Nephron (organoid): ENCODE measurements around the gene ANKRD2.
A peak's percentile ranks its signal among the peaks of the same experiment; 100 is the strongest.
"Not testable (repeated sequence)": the region's sequence is repeated elsewhere in the genome, so short reads cannot be mapped to it uniquely, and the experiment has no call there.

ENCODE experiments used
- H3K27ac Mint-ChIP-seq, 3 experiments: 2 replicates each; pipeline ENCODE4 v1.8.0; 2020; ENCODE audit warnings: mixed read lengths in 3 of 3, mild to moderate bottlenecking in 2 of 3, moderate library complexity in 1 of 3
- H3K27me3 Mint-ChIP-seq: 2 replicates; pipeline ENCODE4 v1.8.0; 2021; ENCODE audit warnings: low read depth, mild to moderate bottlenecking, moderate library complexity, mixed read lengths
- H3K36me3 Mint-ChIP-seq: 2 replicates; pipeline ENCODE4 v1.8.0; 2020; ENCODE audit warnings: low read depth, mixed read lengths
- H3K4me1 Mint-ChIP-seq: 2 replicates; pipeline ENCODE4 v1.8.0; 2020; ENCODE audit warnings: mixed read lengths
- H3K4me3 Mint-ChIP-seq, 3 experiments: 2 replicates each; pipeline ENCODE4 v1.8.0; 2020; ENCODE audit warnings: mild to moderate bottlenecking in 3 of 3, mixed read lengths in 3 of 3, moderate library complexity in 2 of 3
- H3K9me3 Mint-ChIP-seq: 2 replicates; pipeline ENCODE4 v1.8.0; 2020; ENCODE audit warnings: mixed read lengths
- TF ChIP-seq, protein P1 (sequence below), 3 experiments: fragments of 200-600 bp; sonication (generic); IDR thresholded peaks; one replicate each; pipeline ENCODE4 v1.5.0; 2021; ENCODE audit warnings: antibody characterized with exemption in 3 of 3; ENCODE audit not compliant: unreplicated experiment in 3 of 3

The ANKRD2 gene

DNA sequence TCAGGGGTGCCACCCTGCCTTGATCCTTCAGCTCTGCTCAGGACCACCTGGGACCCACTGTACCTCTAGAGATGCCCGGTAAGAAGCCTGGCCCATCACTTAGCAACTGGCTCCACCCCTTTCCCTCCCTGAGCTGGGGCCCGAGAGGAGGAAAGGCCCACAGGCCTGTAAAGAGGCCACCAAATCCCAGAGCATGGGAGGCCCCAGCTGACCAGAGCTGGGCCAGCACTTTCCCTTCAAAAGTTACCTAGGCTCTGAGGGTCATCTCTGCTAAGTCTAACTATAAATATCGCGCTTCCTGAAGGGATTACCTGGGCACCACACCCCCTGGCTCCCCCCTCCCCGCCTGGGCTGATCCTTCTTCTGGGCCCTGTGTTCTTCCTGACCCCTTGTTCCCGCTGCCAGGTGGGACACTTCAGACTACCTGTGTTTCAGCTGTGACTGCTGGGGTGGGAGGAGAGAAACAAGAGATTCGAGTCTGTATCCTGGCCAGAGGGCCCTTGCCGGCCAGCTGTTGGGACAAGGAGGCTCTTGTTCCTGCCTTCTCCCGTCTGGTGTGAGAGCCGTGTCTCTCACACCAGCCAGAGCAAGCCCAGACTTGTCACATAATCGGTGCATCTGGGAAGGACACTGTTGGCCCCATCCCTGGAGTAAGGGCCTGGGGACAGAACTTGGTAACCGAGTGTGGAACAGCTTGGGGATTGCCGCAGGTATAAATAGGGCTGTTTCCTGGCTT lies 22.8 kb upstream of the ANKRD2 start:
- Mint-ChIP-seq H3K9me3 (no peaks in the 10 kb centered on the region), H3K27ac (peak overlapping the region; percentile 48 to 88 (median 83)), H3K27me3 (no peaks in the 10 kb centered on the region), H3K36me3 (no peaks in the 10 kb centered on the region), H3K4me1 (peaks cover 56% of the 10 kb centered on the region), H3K4me3 (no peak overlapping the region)
- TF ChIP-seq, protein P1, sequence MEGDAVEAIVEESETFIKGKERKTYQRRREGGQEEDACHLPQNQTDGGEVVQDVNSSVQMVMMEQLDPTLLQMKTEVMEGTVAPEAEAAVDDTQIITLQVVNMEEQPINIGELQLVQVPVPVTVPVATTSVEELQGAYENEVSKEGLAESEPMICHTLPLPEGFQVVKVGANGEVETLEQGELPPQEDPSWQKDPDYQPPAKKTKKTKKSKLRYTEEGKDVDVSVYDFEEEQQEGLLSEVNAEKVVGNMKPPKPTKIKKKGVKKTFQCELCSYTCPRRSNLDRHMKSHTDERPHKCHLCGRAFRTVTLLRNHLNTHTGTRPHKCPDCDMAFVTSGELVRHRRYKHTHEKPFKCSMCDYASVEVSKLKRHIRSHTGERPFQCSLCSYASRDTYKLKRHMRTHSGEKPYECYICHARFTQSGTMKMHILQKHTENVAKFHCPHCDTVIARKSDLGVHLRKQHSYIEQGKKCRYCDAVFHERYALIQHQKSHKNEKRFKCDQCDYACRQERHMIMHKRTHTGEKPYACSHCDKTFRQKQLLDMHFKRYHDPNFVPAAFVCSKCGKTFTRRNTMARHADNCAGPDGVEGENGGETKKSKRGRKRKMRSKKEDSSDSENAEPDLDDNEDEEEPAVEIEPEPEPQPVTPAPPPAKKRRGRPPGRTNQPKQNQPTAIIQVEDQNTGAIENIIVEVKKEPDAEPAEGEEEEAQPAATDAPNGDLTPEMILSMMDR (IDR thresholded peaks at IDR 0.05; ENCODE audit: unreplicated experiment in 3 of 3) = no peak

DNA sequence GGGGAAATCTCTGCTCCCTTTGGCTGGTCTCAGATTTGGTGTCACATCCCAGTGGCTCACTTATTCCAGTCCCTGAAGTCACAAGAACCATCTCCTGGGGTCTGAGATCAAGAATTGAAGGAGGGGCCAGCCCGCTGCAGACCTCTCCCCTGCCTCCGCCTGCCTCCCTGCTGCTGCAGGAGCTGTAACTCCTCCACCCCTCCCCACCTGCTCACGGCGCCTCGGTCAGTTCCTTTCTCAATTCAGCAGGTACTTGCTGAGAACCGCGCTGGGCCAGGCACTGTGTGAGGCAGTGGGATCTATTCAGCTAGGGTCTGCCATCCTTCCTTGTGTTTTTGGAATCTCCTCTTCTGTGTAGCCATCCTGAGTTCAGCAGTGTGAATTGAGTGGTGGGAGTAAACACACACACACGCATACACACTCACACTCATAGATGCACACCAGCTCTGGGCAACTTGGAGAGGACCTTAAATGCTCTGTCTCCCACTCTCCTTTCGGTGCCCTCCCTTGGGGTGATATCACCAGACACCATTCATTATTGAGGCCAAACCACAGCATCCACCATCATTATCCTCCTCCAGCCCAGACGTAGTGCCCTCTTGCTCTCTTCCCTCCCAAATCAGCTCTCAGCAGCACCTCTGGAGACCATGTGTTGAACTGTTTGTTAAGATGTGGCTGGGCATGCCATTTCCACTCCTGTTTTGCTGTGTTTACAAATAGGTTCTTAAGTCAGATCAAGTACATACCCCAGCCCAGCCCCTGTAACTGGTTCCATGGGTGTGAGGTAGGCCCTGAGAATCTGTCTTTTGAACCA lies 22.0 kb upstream of the ANKRD2 start:
- Mint-ChIP-seq H3K27me3 (no peaks in the 10 kb centered on the region), H3K9me3 (peaks cover 3% of the 10 kb centered on the region), H3K27ac (peak overlapping the region; percentile 48 to 88 (median 83)), H3K4me3 (peak overlapping the region in 1 of 3 experiments; percentile 0), H3K4me1 (peaks cover 49% of the 10 kb centered on the region), H3K36me3 (peaks cover 4% of the 10 kb centered on the region)
- TF ChIP-seq, protein P1 (IDR thresholded peaks at IDR 0.05; ENCODE audit: unreplicated experiment in 3 of 3) = no peak

DNA sequence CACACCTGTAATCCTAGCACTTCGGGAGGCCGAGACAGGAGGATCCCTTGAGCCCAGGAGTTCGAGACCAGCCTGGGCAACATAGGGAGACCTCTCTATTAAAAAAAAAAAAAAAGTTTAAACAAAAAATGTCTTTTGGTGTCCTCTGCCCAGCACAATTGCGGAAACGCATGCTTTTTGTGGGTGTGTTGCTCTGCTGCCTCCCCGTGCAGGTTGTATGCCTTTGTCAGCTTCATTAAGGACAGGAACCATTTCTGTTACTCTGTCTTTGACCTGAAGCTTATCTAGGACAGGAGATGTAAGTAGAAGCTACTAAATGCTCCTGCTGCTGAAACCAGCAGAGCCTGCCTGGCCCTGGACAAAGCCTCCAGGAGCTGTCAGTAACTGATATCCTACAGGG lies 21.3 kb upstream of the ANKRD2 start:
- peaks cover 7% of the 10 kb centered on the region for H3K9me3 Mint-ChIP-seq
- peaks cover 49% of the 10 kb centered on the region for H3K4me1 Mint-ChIP-seq
- H3K4me3 Mint-ChIP-seq = no peak overlapping the region
- TF ChIP-seq, protein P1 (IDR thresholded peaks at IDR 0.05; ENCODE audit: unreplicated experiment in 3 of 3) = no peak
- H3K27me3 Mint-ChIP-seq = no peaks in the 10 kb centered on the region
- peaks cover 7% of the 10 kb centered on the region for H3K36me3 Mint-ChIP-seq
- H3K27ac Mint-ChIP-seq = peak overlapping the region; percentile 56 to 88 (median 83)

DNA sequence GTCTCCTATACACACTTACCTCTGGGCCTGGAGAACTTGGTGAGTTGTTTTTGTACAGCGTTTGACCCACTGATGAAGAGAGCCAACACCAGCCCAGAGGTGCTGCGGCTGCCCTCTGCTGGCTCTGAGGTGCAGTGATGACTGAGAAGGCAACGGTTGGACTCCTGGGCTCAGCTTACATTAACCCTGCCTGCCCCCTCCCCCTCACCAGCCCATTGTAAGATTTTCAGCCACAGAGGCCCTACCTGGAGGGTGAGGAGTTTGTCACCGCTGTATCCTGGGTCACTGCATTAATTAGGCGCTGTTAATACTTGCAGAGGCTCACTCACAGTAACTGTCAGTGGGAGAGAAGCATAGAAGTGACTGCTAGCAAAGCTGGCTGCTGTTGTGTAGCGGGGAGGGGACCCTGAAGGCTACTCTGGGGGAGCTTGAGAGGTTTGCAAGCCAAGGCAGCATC lies 19.0 kb upstream of the ANKRD2 start:
- TF ChIP-seq, protein P1 (IDR thresholded peaks at IDR 0.05; ENCODE audit: unreplicated experiment in 3 of 3) = peak; percentile 73 to 80 (median 75)
- Mint-ChIP-seq H3K27me3 (no peaks in the 10 kb centered on the region), H3K36me3 (peaks cover 7% of the 10 kb centered on the region), H3K4me3 (no peak overlapping the region), H3K27ac (peak overlapping the region; percentile 6 to 38 (median 36)), H3K4me1 (peaks cover 30% of the 10 kb centered on the region), H3K9me3 (peaks cover 7% of the 10 kb centered on the region)

DNA sequence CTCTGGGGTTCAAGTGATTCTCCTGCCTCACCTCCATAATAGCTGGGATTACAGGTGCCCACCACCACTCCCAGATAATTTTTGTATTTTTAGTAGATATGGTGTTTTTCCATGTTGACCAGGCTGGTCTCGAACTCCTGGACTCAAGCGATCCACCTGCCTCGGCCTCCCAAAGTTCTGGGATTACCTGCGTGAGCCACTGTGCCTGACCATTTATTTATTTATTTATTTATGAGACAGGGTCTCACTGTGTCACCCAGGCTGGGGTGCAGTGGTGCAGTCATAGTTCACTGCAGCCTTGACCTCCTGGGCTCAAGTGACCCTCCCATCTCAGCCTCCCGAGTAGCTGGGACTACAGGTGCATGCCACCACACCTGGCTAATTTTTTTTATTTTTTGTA lies 18.2 kb upstream of the ANKRD2 start:
- not testable (repeated sequence) for H3K9me3 Mint-ChIP-seq, H3K36me3 Mint-ChIP-seq, H3K4me3 Mint-ChIP-seq, H3K27ac Mint-ChIP-seq, H3K27me3 Mint-ChIP-seq
- H3K4me1 Mint-ChIP-seq = peaks cover 25% of the 10 kb centered on the region

DNA sequence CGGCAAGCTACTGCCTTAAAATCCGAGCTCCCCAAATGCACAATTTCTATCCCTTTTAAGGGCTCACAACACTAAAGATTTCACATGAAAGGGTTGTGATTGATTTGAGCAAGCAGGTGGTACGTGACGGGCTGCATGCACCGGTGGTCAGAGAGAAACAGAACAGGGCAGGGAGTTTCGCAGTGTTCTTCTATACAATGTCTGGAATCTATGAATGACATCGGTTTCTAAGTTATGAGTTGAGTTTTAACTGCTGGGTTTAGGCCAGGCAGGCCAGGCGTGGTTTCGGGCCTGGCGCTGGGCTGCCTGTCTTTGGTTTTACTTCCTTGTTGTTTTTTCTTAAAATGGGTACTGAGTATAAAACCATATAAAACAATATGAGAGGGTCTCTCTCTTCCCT lies 17.0 kb upstream of the ANKRD2 start:
- not testable (repeated sequence) for H3K36me3 Mint-ChIP-seq, H3K27ac Mint-ChIP-seq, H3K9me3 Mint-ChIP-seq, H3K27me3 Mint-ChIP-seq, H3K4me3 Mint-ChIP-seq
- peaks cover 13% of the 10 kb centered on the region for H3K4me1 Mint-ChIP-seq

DNA sequence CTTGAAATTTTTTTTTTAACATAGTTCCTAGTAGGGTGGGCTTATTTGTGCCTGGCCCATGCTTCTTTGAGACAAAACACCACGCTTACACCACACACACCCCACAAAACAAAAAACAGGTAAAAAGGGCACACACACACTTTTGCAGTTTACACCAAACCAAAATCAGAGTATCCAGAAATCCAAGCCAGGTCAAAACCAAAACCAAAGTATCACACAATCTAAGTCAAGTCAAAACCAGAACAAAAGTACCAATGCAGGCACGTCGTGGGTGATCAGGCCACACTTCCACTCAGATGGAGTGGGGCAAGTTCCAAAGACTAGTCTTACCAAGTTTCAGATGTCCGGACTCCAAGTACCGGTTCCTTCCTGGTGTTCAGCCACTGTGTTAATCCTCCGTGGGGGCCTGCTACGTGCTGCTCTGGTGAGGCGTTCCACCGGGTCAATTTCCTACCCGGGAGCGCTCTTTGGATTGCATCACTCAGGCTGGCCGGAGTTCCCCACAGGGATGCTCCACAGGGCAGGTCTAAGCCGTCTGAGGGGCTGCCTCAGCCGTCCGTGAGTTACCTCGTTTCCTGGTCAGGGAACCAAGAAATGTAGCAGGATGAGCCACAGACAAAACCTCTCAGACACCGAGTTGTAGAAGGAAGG lies 11.7 kb upstream of the ANKRD2 start:
- H3K9me3 Mint-ChIP-seq, H3K27me3 Mint-ChIP-seq, H3K4me1 Mint-ChIP-seq, H3K36me3 Mint-ChIP-seq, H3K4me3 Mint-ChIP-seq: not testable (repeated sequence)
- peak overlapping the region in 1 of 3 experiments; percentile 26 for H3K27ac Mint-ChIP-seq

DNA sequence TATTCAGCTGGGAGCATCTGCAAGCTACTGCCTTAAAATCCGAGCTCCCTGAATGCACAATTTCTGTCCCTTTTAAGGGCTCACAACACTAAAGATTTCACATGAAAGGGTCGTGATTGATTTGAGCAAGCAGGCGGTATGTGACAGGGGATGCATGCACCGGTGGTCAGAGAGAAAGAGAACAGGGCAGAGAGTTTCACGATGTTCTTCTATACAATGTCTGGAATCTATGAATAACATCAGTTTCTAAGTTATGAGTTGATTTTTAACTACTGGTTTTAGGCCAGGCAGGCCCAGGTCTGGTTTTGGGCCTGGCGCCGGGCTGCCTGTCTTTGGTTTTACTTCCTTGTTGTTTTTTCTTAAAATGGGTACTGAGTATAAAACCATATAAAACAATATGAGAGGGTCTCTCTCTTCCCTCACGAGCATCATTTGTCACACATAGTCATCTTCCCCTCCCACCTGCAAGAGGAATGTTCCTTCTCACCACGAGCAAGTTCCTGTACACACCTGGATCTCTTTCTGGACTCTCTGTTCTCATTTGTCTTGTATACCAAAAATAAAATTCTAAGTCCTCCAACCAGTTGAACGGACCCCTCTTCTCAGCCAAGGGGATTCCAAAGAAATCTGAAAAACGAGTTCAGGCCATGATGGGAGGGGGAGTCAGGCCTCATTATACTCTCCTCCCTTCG lies 11.0 kb upstream of the ANKRD2 start:
- not testable (repeated sequence) for H3K27me3 Mint-ChIP-seq, H3K4me1 Mint-ChIP-seq, H3K4me3 Mint-ChIP-seq, H3K36me3 Mint-ChIP-seq, H3K9me3 Mint-ChIP-seq
- H3K27ac Mint-ChIP-seq = peak overlapping the region in 1 of 3 experiments; percentile 26

DNA sequence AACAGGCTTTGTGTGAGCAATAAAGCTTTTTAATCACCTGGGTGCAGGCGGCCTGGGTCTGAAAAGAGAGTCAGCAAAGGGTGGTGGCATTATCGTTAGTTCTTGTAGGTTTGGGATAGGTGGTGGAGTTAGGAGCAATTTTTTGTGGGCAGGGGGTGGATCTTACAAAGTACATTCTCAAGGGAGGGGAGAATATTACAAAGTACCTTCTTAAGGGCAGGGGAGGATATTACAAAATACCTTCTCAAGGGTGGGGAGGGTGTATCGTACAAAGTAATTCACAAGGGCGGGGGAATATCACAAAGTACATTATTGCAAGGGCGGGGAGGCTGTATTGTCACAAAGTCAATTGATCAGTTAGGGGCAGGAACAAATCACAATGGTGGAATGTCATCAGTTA lies 10.2 kb upstream of the ANKRD2 start:
- H3K9me3 Mint-ChIP-seq, H3K4me1 Mint-ChIP-seq, H3K27me3 Mint-ChIP-seq: not testable (repeated sequence)

More for the DNA sequence above, 10.2 kb upstream of the ANKRD2 start:
- not testable (repeated sequence) for H3K36me3 Mint-ChIP-seq, H3K27ac Mint-ChIP-seq, H3K4me3 Mint-ChIP-seq
